Daoy (cell line): Measurements from ENCODE around the gene VTCN1. TPM values are rescaled to one million over a fixed set of nuclear protein-coding genes. Genes with fewer than 3 reads are reported as not detected.
A peak's percentile ranks its signal among the peaks of the same experiment; 100 is the strongest.

Experiments used
- DNase-seq: peaks from one replicate; pipeline ENCODE4 v3.0.0-alpha.2; 2015; ENCODE audit warnings: low read depth
- total RNA-seq: library from RNA; depleted of rRNA; stranded (reverse); fragments of >200 nt; shearing (Covaris generic); gene quantifications from 2 replicates; pipeline ENCODE4 v1.2.3, GENCODE V29; 2014

Gene VTCN1
- total RNA-seq, 1 experiment from 2014 or later, result not detected

DNA sequence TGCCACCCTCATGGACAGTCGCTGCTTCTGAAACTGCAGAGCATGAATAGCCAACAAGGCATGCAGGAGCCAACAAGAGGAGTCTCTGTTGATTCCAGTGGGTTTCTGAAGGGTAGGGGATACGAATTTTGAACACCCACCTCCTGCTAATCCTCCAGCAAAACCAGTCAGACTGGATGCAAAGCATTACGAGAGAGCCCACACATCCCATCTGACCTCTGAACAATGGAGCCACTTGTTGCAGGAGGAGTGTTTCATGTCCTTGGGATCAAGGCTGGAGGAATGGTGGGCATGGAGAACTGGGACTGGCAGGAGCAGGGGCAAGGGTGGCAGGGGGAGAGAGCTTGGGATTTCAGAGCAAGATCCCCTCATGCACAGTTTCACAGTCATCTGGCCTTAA is 1.6 kb downstream of the VTCN1 start:
- no peak for DNase-seq

GRCh38 chr1:117208580-117208979 is 2.1 kb downstream of the VTCN1 start:
- no peak for DNase-seq

DNA sequence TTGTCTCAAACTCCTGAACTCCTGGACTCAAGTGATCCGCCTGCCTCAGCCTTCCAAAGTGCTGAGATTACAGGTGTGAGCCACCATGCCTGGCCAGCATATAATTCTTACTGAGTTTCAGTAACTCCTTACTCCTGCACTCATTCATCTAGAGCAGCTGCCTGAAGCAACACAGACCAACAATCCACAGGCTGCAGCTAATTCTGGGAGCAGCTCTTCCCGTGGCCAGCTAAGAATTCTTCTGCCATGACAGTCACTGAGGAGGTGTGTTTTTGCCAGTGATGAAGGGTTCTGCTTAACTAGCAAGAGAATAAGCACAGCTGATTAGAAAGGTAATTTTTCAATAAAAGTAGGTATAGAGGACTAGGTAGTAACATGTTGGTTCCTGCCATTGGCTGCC is 5.4 kb downstream of the VTCN1 start:
- DNase-seq, result no peak

DNA sequence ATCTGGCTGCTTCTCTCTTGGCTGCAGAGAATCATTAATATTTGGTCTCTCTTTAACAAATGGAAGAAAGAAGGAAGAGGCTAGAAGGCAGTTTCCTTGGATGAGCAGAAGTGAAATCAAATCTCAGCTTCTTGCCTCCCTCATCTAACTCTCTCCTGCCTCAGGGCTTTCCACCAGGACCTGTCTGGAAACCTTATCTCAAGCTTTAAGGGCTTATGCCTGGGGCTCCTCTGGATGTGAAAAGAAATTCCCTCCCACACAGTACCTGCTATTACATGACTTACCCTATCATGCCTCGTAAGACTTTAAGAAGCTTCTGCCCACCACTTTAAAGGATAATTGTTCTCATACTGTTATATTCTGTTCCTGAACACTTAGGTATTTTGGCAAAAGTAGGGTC is 8.9 kb downstream of the VTCN1 start:
- DNase-seq, result no peak

GRCh38 chr1:117198097-117198496 is 12.6 kb downstream of the VTCN1 start:
- DNase-seq, result no peak

- DNase-seq, result no peak
Measured at GRCh38 chr1:117189726-117190125, 21.0 kb downstream of the VTCN1 start.

GRCh38 chr1:117188816-117189437 is 21.8 kb downstream of the VTCN1 start:
- no peak for DNase-seq

DNA sequence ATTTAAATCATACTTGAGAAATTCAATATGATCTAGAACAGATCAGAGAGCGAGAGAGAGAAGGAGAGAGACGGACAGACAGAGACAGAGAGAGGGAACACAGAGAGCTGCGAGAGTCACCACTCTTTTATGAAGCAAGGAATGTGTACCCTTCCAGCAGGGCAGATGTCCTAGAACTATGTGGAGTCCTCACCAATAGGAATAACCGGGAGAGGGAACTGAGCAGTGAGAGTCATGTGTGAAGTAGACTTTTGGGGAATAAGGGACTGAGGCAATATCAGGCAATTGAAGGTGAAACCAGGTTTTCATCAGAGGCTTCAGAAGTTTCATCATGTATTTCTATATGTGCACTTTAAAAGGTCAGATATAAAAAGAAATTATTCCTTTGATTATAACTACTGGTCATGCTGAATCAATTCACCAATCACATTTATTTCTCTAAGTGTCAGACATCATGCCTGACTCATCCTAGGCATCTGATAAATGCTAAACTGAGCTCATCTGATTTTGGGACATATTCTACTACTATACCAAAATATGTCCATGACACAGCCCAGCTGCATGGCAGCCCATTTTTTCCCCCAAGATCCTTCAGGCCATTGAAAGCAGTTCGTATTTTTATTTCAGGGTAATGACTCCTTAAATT is 22.4 kb downstream of the VTCN1 start:
- DNase-seq, result no peak

DNA sequence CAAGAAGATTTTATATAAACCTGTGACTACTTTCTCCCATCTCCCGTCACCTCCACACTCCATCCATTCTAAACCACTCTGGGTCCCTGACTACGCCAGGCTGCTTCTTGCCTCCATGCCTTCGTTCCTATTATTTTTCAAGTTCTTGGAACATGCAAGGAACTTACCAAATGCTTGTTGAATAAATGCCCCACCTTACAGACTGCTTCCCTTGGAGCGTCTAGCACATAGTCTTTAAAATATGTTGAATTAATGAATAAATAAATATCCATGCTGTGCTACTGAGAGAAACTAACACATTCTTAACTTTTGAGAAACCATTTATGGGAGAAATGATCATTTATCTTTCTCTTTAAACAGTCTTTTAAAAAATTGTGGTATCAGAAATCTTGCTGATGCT is 27.6 kb downstream of the VTCN1 start:
- no peak for DNase-seq

- no peak for DNase-seq
Measured at GRCh38 chr1:117182319-117182718, 28.4 kb downstream of the VTCN1 start.

- DNase-seq, result no peak
Measured at GRCh38 chr1:117181630-117182041, 29.1 kb downstream of the VTCN1 start.

- no peak for DNase-seq
Measured at GRCh38 chr1:117180147-117180967, 30.4 kb downstream of the VTCN1 start.

- no peak for DNase-seq
Measured at GRCh38 chr1:117179471-117179870, 31.3 kb downstream of the VTCN1 start.

GRCh38 chr1:117178756-117179155 is 32.0 kb downstream of the VTCN1 start:
- no peak for DNase-seq

- no peak for DNase-seq
Measured at GRCh38 chr1:117177376-117177775, 33.4 kb downstream of the VTCN1 start.

GRCh38 chr1:117176579-117176978 is 34.1 kb downstream of the VTCN1 start:
- no peak for DNase-seq

GRCh38 chr1:117174851-117175250 is 35.9 kb downstream of the VTCN1 start:
- DNase-seq, result no peak

DNA sequence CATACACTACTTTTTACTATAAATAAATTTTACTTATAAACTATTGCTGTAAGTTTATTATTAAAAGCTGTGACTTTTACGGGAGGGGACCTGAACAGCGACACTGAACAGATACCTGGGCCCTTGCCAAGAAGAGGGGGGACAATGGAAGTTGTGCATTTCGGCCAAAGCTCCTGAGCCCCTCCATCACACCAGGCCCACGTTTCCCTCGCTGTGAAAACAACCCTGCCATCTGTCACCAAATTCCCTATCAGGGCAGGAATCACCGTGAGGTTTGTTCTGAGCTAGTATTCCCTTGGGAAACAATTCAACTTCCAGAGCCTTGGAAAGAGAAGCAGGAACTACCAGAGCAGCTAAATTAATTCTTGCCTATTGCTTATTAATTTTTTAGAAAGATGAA is 37.0 kb downstream of the VTCN1 start:
- DNase-seq, result no peak

DNA sequence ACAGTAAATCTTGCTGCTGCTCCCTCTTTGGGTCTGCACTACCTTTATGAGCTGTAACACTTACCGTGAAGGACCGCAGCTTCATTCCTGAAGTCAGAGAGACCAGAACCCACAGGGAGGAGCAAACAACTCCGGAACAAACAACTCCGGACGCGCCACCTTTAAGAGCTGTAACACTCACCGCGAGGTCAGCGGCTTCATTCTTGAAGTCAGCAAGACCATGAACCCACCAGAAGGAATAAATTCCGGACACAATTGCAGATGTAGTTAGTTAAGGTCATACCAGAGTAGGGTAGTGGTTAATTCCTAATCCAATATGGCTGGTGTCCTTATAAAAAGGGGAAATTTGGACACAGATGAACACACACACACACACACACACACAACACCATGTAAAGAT is 37.7 kb downstream of the VTCN1 start:
- no peak for DNase-seq

DNA sequence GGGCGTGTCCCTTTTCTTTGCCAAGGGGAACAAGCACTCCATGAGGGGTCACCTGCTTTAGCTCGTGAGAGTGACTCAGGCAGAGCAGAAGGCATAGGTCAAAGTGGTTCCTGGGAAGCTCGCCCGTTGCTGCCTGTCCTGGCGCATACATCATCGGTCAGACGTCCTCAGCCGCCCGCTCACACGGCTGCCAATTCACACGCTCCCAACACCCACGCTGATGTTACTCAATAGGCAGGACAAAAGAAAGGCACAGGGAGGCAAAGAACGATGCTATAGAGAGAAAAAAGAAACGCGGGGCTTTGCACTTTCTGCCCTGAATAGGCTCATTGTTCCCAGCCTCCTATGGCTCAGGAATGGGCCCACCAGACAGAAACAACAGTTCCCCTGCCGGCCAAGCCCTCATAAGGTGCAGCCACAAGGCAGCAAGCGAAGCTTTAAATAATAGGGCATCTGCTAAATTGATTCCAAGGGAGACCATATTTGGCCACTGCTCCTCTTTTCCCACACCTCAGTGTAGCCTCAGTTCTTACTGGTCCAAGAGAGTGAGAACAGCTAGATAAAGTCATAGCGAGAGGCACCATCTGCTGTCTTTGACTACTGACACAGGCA is 38.7 kb downstream of the VTCN1 start:
- DNase-seq, result peak; percentile 72

DNA sequence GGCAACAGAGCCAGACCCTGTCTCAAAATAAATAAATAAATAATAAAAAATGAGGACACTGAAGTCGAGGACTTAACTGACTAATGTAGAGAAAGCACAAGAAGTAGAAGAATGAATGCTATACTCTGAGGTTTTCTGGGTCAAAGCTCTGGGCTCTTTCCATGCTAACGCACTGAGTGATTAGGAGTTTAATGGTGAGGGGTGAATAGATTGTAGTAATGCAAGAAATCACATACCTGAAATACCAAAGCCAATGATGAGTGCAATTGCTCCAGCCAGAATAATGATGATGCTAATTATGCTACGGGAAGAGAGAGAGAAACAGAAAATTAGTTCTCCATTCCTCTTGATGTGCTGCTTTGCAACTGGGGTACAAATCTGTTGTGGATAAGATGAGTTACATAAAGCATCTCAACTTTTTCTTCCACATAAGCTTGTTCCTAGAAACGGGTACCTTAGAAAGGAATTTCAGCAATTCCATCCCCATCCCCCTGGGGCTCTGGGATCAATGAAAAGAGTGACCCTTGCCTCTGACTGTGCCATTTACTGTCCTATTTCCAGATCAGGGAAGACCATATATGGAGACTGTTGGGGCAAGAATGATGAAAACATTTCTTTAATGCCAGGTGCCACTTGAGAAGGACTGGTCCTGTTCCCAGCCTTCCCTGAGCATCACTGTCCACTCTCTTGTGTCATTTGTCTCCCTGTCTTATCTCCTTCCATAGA is 40.7 kb downstream of the VTCN1 start:
- DNase-seq, result no peak

DNA sequence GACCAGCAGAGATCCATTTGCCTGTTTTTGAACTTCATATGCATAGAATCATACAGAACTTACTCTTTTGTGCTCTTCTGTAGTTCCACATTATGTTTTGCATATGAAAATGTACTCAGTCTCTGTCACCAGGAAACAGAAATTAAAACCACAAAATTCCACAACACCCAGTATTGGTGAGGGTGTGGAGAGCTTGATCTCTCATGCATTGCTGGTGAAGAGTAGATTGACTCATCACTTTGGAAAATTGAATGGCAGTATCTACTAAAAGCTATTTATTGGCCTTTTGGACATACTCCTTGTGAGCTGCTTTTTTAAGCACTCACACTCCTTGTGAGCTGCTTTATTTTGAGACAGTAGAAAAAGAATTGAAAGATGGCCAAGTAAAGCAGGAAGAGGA is 43.3 kb downstream of the VTCN1 start:
- DNase-seq, result no peak
